ENCODE data around the gene FAM200A.
A peak's percentile ranks its signal among the peaks of the same experiment; 100 is the strongest.

Gene FAM200A

GRCh38 chr7:99521399-99521798 lies 30.5 kb downstream of the FAM200A start:
- H4K20me1 ChIP-seq (ENCODE audit: insufficient read depth), result no peaks in the 10 kb centered on the region
- H3K27me3 ChIP-seq (ENCODE audit: insufficient read depth, low read depth), result no peaks in the 10 kb centered on the region
- no peaks in the 10 kb centered on the region; the same call in none of the 2 replicates for H3K36me3 ChIP-seq (ENCODE audit: insufficient read depth)
- no peaks in the 10 kb centered on the region for H3K4me1 ChIP-seq (ENCODE audit: low read depth, poor library complexity, severe bottlenecking)
- TF ChIP-seq, protein P1, sequence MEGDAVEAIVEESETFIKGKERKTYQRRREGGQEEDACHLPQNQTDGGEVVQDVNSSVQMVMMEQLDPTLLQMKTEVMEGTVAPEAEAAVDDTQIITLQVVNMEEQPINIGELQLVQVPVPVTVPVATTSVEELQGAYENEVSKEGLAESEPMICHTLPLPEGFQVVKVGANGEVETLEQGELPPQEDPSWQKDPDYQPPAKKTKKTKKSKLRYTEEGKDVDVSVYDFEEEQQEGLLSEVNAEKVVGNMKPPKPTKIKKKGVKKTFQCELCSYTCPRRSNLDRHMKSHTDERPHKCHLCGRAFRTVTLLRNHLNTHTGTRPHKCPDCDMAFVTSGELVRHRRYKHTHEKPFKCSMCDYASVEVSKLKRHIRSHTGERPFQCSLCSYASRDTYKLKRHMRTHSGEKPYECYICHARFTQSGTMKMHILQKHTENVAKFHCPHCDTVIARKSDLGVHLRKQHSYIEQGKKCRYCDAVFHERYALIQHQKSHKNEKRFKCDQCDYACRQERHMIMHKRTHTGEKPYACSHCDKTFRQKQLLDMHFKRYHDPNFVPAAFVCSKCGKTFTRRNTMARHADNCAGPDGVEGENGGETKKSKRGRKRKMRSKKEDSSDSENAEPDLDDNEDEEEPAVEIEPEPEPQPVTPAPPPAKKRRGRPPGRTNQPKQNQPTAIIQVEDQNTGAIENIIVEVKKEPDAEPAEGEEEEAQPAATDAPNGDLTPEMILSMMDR (conservative IDR thresholded peaks at IDR 0.05; ENCODE audit: low read depth, low read length), result no peak
- H3K79me2 ChIP-seq (ENCODE audit: insufficient read depth, low read depth), result no peaks in the 10 kb centered on the region
- H3K9ac ChIP-seq, result no peak overlapping the region
- no peak overlapping the region for H3K27ac ChIP-seq
- H2AFZ ChIP-seq (ENCODE audit: low read depth), result no peak overlapping the region
- no peak overlapping the region for H3K4me3 ChIP-seq (IDR thresholded peaks at IDR 0.05; ENCODE audit: insufficient read depth, low read depth, low read length)
- H3K4me2 ChIP-seq, result no peak overlapping the region

DNA sequence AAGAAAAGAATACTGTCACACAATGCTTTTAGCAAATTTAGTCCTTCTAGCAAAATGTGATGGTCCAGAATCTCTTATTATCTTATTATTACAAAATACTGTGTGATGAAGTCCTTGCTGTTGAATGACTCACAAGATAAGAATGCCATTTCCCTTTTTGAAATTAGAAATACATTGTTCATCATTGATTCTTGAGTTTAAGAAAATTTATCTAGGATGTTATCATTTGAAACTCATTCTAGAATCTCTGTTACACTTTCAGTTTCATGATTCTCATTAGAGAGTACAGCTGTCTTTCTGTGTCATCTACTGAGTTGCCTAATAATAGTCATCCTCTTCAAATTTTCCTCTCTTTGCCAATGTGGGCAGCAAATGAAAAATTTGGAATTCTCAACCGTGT lies 37.9 kb downstream of the FAM200A start:
- Histone ChIP-seq H4K20me1 (ENCODE audit: insufficient read depth) (no peaks in the 10 kb centered on the region), H3K27ac (no peak overlapping the region; the same call in 1 of the 2 replicates), H3K4me1 (ENCODE audit: low read depth, poor library complexity, severe bottlenecking) (peaks cover 21% of the 10 kb centered on the region), H3K4me2 (peak overlapping the region; percentile 40), H3K36me3 (ENCODE audit: insufficient read depth) (peaks cover 6% of the 10 kb centered on the region; the same call in 1 of the 2 replicates), H3K9ac (no peak overlapping the region), H3K4me3 (IDR thresholded peaks at IDR 0.05; ENCODE audit: insufficient read depth, low read depth, low read length) (no peak overlapping the region), H3K79me2 (ENCODE audit: insufficient read depth, low read depth) (no peaks in the 10 kb centered on the region; the same call in 1 of the 2 replicates), H3K27me3 (ENCODE audit: insufficient read depth, low read depth) (no peaks in the 10 kb centered on the region), H2AFZ (ENCODE audit: low read depth) (no peak overlapping the region)
- TF ChIP-seq, protein P1 (conservative IDR thresholded peaks at IDR 0.05; ENCODE audit: low read depth, low read length), result no peak

DNA sequence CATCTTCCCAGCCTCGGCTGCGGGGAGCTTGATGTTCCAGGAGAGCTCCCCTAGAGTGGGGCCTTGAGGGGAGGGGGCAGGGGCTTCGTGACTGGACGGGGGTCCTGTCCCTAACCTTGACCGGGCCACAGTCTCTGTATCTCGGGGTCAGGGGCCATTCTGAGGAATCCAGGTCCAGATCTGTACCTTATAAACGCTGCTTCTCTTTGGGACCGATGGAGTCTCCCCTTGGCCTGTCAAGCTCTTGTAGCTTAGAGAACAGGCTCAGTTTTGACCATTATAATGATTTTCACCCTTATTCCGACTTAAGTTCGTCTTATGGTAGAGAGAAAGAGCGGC lies 46.6 kb downstream of the FAM200A start:
- peak overlapping the region; percentile 92 for H2AFZ ChIP-seq (ENCODE audit: low read depth)
- peaks cover 27% of the 10 kb centered on the region; the same call in 1 of the 2 replicates for H3K79me2 ChIP-seq (ENCODE audit: insufficient read depth, low read depth)
- no peaks in the 10 kb centered on the region for H3K27me3 ChIP-seq (ENCODE audit: insufficient read depth, low read depth)
- H4K20me1 ChIP-seq (ENCODE audit: insufficient read depth), result no peaks in the 10 kb centered on the region
- H3K9ac ChIP-seq, result peak overlapping the region; percentile 49
- peak overlapping the region; percentile 43 for H3K27ac ChIP-seq
- H3K4me1 ChIP-seq (ENCODE audit: low read depth, poor library complexity, severe bottlenecking), result peaks cover 21% of the 10 kb centered on the region
- H3K36me3 ChIP-seq (ENCODE audit: insufficient read depth), result no peaks in the 10 kb centered on the region
- TF ChIP-seq, protein P1 (conservative IDR thresholded peaks at IDR 0.05; ENCODE audit: low read depth, low read length), result no peak
- H3K4me2 ChIP-seq, result peak overlapping the region; percentile 60
- peak overlapping the region; percentile 52 for H3K4me3 ChIP-seq (IDR thresholded peaks at IDR 0.05; ENCODE audit: insufficient read depth, low read depth, low read length)

- Histone ChIP-seq H3K79me2 (ENCODE audit: insufficient read depth, low read depth) (peaks cover 29% of the 10 kb centered on the region; the same call in 1 of the 2 replicates), H3K36me3 (ENCODE audit: insufficient read depth) (no peaks in the 10 kb centered on the region), H4K20me1 (ENCODE audit: insufficient read depth) (no peaks in the 10 kb centered on the region), H2AFZ (ENCODE audit: low read depth) (peak within 1 kb of the TSS; percentile 92), H3K4me2 (peak within 1 kb of the TSS; percentile 60), H3K9ac (peak within 1 kb of the TSS; percentile 49), H3K27me3 (ENCODE audit: insufficient read depth, low read depth) (no peaks in the 10 kb centered on the region), H3K4me1 (ENCODE audit: low read depth, poor library complexity, severe bottlenecking) (peaks cover 21% of the 10 kb centered on the region), H3K27ac (peak within 1 kb of the TSS; percentile 43), H3K4me3 (IDR thresholded peaks at IDR 0.05; ENCODE audit: insufficient read depth, low read depth, low read length) (peak within 1 kb of the TSS; percentile 52)
- TF ChIP-seq, protein P1 (conservative IDR thresholded peaks at IDR 0.05; ENCODE audit: low read depth, low read length), result 0 out of 2 replicates have a peak, but pooled peaks have one; percentile 38
Measured at GRCh38 chr7:99504603-99505323, 47.2 kb downstream of the FAM200A start, which contains the start of gene ZKSCAN5. ZKSCAN5 (plus strand) TSS chr7:99504662; CDS start chr7:99506045, 1,383 bp downstream.
